H4 (cell line): Measurements from ENCODE around the gene MCEE. TPM values are rescaled to one million over a fixed set of nuclear protein-coding genes. Genes with fewer than 3 reads are reported as not detected.

Source experiments
- total RNA-seq: library from RNA; depleted of rRNA; stranded (reverse); fragments of >200 nt; shearing (Covaris generic); gene quantifications from 2 replicates; pipeline ENCODE4 v1.2.3, GENCODE V29; 2014; rRNA removed

Gene MCEE
- total RNA-seq, 1 experiment from 2014 or later: 7.3 TPM

Other genes with a start within 250 kb of the MCEE start
- gene VAX2, start 229.7 kb downstream of the MCEE start, total RNA-seq: 2.3 and 6.2 TPM in 2 replicates
- gene ATP6V1B1, start 194.3 kb downstream of the MCEE start, total RNA-seq: 0.33 and 0.45 TPM in 2 replicates
- gene ANKRD53, start 151.6 kb downstream of the MCEE start, total RNA-seq: not detected in 2 replicates
- gene TEX261, start 135.4 kb downstream of the MCEE start, total RNA-seq: 45.2 and 51.0 TPM in 2 replicates
- gene NAGK, start 61.6 kb downstream of the MCEE start, total RNA-seq: 43.0 and 69.3 TPM in 2 replicates
- gene MPHOSPH10, start 405 bp upstream of the MCEE start, total RNA-seq: 21.6 and 27.7 TPM in 2 replicates
- gene PAIP2B, start 96.9 kb upstream of the MCEE start, total RNA-seq: 1.1 and 1.7 TPM in 2 replicates
- gene ZNF638, start 201.6 kb upstream of the MCEE start, total RNA-seq: 62.4 and 65.2 TPM in 2 replicates